Measurements from ENCODE around the gene KDM1A. TPM values are rescaled to one million over a fixed set of nuclear protein-coding genes. Genes with fewer than 3 reads are reported as not detected.

Gene KDM1A
- polyA plus RNA-seq, 6 donors from 2014 or later: 33.9 to 45.8 (median 41.3) TPM

DNA sequence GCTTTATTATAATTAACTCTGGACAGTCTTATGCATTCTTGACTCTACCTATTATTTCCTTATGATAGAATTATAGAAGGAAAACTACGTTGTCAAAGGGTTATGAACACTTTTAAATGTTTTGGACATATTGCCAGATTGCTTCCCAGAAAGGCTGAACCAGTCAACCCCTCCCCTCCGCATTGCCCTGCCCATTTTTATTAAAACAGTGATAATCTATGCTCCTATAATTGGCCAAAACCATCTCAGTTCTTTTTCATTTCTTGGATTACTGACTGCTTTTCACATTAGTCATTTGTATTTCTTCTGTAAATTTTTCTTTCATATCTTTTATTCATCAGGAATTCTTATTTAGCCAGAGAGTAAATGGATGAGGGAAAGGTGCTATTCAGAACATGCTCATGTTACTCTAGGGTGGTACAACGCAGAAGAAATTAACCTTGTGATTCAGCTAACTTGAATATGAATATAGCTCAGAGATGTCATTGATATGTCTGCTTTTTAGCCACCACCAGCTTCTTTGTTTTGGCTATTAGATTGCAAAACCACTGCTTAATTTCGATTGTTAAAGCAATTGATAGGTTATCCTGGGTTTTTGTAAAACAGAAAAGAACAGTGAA is 32.1 kb downstream of the KDM1A start:
- no peak for ATAC-seq (ENCODE audit: low read depth in 2 of 2)
- Mint-ChIP-seq H3K27me3 (no peaks in the 10 kb centered on the region), H3K9me3 (no peaks in the 10 kb centered on the region), H3K36me3 (peaks cover 0 to 25% of the 10 kb centered on the region in 2 donors), H3K4me3 (no peak overlapping the region), H3K4me1 (no peaks in the 10 kb centered on the region), H3K27ac (peak overlapping the region in 1 of 6 donors; percentile 63)
- no peak for DNase-seq

DNA sequence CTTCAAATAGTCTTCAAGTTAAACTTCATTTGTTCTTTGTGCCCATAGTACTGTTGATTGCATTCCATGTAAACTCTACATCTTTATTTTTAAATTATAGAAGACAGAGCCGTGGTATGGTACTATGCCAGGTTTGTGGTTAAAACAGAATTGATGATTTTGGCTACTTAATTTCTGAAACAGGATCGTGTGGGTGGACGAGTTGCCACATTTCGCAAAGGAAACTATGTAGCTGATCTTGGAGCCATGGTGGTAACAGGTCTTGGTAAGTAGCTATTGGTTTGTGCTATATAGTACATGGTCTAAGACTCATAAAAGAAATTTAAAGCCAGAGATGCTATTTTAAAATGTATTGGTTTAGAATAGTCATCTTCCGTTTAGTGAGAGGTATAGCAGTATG is 38.0 kb downstream of the KDM1A start:
- ATAC-seq (ENCODE audit: low read depth in 2 of 2) (no peak), DNase-seq (no peak)
- Mint-ChIP-seq H3K9me3 (no peaks in the 10 kb centered on the region), H3K27me3 (no peaks in the 10 kb centered on the region), H3K4me3 (no peak overlapping the region), H3K27ac (no peak overlapping the region), H3K4me1 (no peaks in the 10 kb centered on the region), H3K36me3 (peaks cover 9 to 38% of the 10 kb centered on the region in 2 donors)

DNA sequence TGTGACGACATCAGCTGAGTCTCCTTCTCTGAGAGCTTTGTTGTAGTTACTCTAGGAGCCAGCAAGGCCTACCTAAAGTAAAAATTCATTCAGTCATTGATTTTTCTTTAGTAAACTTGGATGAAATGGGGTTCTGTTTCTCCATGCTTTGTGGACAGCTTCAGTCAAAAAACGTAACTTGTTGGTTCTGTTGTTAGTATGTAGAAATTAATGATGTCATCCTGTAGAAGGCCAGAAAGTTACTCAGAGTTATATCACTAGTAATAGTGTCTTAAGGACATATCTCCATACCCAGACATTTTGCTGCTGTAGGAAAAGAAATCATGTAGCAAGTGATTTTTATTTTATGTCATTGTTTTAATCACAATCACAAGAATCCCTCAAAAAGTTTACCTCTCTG is 43.0 kb downstream of the KDM1A start:
- H3K27me3 Mint-ChIP-seq: no peaks in the 10 kb centered on the region
- H3K27ac Mint-ChIP-seq: no peak overlapping the region
- H3K36me3 Mint-ChIP-seq: peaks cover 17 to 33% of the 10 kb centered on the region in 2 donors
- no peak overlapping the region for H3K4me3 Mint-ChIP-seq
- no peak for DNase-seq
- ATAC-seq (ENCODE audit: low read depth in 2 of 2): no peak
- no peaks in the 10 kb centered on the region for H3K4me1 Mint-ChIP-seq
- H3K9me3 Mint-ChIP-seq: no peaks in the 10 kb centered on the region

DNA sequence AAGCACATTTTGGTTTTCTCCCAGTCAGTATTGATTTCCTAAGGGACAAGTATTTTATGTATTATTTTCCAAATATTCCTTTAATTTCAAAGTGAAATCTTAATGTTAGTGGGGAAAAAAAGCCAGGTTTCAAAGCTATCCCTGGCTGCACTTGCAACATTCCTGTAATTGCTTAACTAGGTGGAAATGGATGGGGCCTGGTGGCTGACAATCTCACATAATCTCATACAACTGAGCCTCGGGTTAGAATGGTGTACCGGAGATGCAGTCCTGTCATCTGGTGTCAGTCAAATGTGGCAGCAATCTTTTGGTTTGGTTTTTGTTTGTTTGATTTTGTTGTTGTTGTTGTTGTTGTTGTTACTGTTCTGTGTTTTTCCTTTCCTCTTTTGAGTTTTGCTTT is 46.1 kb downstream of the KDM1A start:
- H3K4me3 Mint-ChIP-seq: no peak overlapping the region
- ATAC-seq (ENCODE audit: low read depth in 2 of 2) (no peak), DNase-seq (no peak)
- no peak overlapping the region for H3K27ac Mint-ChIP-seq
- H3K27me3 Mint-ChIP-seq: no peaks in the 10 kb centered on the region
- H3K4me1 Mint-ChIP-seq: no peaks in the 10 kb centered on the region
- no peaks in the 10 kb centered on the region for H3K9me3 Mint-ChIP-seq
- peaks cover 20 to 38% of the 10 kb centered on the region in 2 donors for H3K36me3 Mint-ChIP-seq

DNA sequence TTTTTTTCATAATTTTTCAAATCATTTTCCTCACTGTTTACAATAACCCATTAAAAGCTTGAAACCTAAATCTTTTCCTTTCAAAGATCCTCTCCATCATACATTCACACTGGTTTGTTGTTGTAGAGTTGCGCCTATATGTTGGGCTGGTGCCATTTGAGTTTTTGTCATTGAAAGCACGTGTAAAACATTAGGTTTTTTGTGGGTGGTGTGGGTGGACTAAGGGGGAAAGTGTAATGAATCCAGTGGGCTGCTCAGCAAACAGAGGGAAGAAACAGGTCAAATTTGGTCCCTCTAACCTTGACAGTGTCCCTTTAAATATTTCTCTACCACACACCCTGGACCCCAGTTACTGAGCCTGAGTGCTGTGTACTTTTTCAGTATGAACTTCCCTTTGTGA is 46.8 kb downstream of the KDM1A start:
- Mint-ChIP-seq H3K36me3 (peaks cover 15 to 38% of the 10 kb centered on the region in 2 donors), H3K4me3 (no peak overlapping the region), H3K27ac (no peak overlapping the region)

DNA sequence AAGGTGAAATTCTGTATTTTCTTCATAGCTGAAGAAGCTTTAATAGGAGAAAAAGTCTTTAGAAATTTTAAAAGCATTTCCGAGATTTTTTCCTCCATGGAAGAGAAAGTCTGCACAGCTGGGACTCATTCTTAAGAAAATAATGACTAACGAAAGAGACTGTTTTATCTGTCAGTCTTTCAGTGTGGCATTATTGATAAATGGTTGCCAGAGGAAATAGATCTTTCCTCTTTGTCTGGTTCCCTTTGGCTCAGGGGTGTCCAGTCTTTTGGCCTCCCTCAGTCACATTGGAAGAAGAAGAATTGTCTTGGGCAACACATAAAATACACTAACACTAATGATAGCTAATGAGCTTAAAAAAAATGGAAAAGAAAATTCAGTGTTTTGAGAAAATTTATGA is 49.9 kb downstream of the KDM1A start:
- DNase-seq (no peak), ATAC-seq (ENCODE audit: low read depth in 2 of 2) (no peak)
- Mint-ChIP-seq H3K4me3 (no peak overlapping the region), H3K27me3 (no peaks in the 10 kb centered on the region), H3K27ac (no peak overlapping the region), H3K36me3 (peaks cover 15 to 33% of the 10 kb centered on the region in 2 donors), H3K4me1 (no peaks in the 10 kb centered on the region), H3K9me3 (no peaks in the 10 kb centered on the region)

More for the DNA sequence above, 46.8 kb downstream of the KDM1A start:
- ATAC-seq (ENCODE audit: low read depth in 2 of 2) (no peak), DNase-seq (no peak)
- Mint-ChIP-seq H3K4me1 (no peaks in the 10 kb centered on the region), H3K9me3 (no peaks in the 10 kb centered on the region), H3K27me3 (no peaks in the 10 kb centered on the region)

DNA sequence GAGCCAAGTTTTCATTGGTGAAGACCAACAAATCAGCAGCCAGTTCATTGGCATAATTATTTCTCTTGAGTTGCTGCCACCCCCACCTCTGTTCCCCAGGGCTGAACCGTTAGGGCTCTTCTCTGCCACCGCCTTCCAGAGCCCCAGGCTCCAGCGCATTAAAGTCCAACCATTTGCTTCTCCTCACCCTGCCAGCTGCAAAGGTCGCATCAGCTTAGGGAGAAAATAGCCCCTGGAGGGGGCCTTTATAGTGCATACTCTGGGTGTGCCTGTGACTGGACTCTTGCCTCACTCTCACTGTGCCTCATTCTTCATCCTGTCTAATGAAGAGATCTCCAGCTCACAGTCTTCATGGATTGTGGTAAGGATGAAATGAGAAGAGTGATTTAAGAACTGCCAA is 50.4 kb downstream of the KDM1A start:
- Mint-ChIP-seq H3K9me3 (no peaks in the 10 kb centered on the region), H3K4me3 (no peak overlapping the region), H3K27me3 (no peaks in the 10 kb centered on the region), H3K36me3 (peaks cover 15 to 31% of the 10 kb centered on the region in 2 donors), H3K27ac (peak overlapping the region in 2 of 6 donors; percentile 18 to 70), H3K4me1 (no peaks in the 10 kb centered on the region)
- DNase-seq: no peak
- ATAC-seq (ENCODE audit: low read depth in 2 of 2): no peak

DNA sequence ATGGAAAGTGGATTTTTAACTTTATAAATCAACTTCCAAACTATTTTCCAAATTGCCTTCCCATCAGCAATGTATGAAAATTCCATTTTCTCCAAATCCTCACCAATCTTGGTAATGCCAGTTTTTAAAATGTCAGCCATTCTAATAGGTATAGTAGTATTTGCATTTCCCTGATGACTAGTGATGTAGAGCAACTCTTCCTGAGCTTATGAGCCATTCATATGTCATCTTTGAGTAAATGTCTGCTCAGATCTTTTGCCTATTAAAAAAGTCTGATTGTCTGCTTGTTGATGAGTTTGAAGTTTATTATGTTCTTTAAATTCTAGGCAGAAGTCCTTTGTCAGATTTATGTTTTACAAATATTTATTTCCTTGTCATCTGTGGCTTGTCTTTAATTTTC is 54.7 kb downstream of the KDM1A start:
- Mint-ChIP-seq H3K4me1 (no peaks in the 10 kb centered on the region), H3K27me3 (no peaks in the 10 kb centered on the region), H3K9me3 (no peaks in the 10 kb centered on the region), H3K27ac (peak overlapping the region in 1 of 6 donors; percentile 90), H3K4me3 (no peak overlapping the region), H3K36me3 (peaks cover 15 to 19% of the 10 kb centered on the region in 2 donors)
- DNase-seq: no peak
- no peak for ATAC-seq (ENCODE audit: low read depth in 2 of 2)

DNA sequence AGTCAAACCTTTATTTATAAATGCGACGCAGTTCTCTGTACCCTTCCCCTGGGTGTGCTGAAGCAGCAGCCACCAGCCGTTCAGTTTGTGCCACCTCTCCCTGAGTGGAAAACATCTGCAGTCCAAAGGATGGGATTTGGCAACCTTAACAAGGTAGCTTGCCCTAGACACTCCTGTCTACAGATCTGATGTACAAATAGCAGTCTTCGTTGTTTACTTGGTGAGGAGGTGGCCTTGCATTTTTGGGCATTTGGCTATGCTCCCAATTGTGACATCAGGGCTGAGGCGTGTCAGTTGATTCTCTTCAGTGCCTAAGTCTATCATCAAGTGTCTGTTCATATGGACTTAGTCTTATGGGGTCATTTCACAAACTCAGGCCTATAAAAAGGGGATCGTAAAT is 59.8 kb downstream of the KDM1A start:
- no peaks in the 10 kb centered on the region for H3K9me3 Mint-ChIP-seq
- no peaks in the 10 kb centered on the region for H3K4me1 Mint-ChIP-seq
- H3K36me3 Mint-ChIP-seq: peaks cover 21 to 37% of the 10 kb centered on the region in 2 donors
- DNase-seq (no peak), ATAC-seq (ENCODE audit: low read depth in 2 of 2) (no peak)
- H3K27me3 Mint-ChIP-seq: no peaks in the 10 kb centered on the region
- H3K4me3 Mint-ChIP-seq: no peak overlapping the region
- no peak overlapping the region for H3K27ac Mint-ChIP-seq

DNA sequence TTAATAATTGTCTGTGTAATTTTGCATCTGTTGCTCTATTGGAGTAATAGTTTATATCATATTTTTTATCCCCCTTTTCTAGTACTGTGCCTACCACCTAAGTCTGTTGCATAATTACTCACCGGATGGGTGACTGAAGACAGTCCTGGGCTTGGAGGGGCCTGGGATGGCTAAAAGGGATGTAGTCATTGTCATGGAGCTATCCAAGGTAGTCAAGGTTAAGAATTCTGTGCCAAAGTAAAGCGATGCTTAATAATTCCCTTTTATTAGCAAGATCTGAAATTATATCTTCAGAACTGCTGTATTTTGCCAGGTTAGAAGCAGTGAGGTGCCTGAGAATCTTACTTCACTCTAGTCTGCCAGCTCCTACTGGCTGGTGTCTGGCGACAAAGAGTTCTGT is 61.6 kb downstream of the KDM1A start:
- DNase-seq (no peak), ATAC-seq (ENCODE audit: low read depth in 2 of 2) (no peak)
- H3K4me1 Mint-ChIP-seq: no peaks in the 10 kb centered on the region
- no peaks in the 10 kb centered on the region for H3K27me3 Mint-ChIP-seq
- no peaks in the 10 kb centered on the region for H3K9me3 Mint-ChIP-seq
- no peak overlapping the region for H3K4me3 Mint-ChIP-seq
- peaks cover 21 to 39% of the 10 kb centered on the region in 2 donors for H3K36me3 Mint-ChIP-seq
- peak overlapping the region in 3 of 6 donors; percentile 7 to 57 (median 39) for H3K27ac Mint-ChIP-seq

DNA sequence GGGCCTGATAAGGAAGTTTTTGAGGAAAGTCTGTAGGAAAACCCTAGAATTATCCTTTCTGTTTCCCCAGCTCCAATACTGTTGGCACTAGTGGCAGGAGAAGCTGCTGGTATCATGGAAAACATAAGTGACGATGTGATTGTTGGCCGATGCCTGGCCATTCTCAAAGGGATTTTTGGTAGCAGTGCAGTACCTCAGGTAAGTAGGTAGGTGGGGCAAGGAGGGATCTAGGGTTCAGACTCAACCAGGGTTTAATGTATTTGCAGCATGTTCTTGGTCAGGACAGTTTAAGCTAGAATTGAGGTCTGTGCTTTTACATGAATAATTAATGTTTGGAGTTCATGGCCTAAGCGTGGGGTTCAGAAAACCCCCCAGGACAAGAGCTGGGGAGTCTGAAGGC is 62.1 kb downstream of the KDM1A start:
- Mint-ChIP-seq H3K4me1 (no peaks in the 10 kb centered on the region), H3K27me3 (no peaks in the 10 kb centered on the region), H3K36me3 (peaks cover 21 to 44% of the 10 kb centered on the region in 2 donors), H3K27ac (peak overlapping the region in 1 of 6 donors; percentile 70), H3K4me3 (no peak overlapping the region), H3K9me3 (no peaks in the 10 kb centered on the region)
- ATAC-seq (ENCODE audit: low read depth in 2 of 2) (no peak), DNase-seq (no peak)

DNA sequence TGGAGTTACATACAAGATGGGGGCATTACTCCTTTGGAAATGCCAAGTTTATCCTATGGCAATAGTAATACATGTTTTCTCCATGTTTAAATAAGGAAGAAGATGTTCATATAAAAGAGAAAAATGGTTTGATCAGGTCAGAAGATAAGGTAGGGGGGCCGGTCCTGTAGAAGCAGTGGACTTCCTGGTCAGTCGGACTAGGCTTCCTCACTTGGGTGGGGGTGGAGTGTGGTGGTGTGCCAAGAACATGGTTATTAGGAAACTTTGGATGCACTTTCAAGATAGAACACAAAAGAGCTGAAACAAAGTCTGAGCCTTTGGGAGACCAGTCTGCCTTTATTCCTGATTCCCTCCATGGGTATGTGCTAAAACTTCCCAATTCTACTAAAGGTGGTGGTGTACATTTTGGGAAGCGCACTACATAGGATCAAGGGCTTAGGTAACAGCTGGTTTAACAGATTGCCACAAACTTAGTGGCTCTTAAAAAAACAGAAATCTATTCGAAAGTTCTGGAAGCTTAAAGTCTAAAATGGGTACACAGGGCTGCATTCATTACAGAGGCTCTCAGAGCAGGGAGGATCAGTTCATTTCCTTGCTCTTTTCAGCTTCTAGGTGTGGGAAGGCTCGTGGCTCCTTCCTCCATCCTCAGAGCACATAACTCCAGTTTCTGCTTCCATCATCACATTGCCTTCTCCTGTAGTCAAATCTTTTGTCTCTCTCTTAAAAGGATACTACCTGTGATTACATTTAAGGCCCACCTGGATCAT is 64.6 kb downstream of the KDM1A start:
- ATAC-seq (ENCODE audit: low read depth in 2 of 2): no peak
- Mint-ChIP-seq H3K27me3 (no peaks in the 10 kb centered on the region), H3K36me3 (peaks cover 17 to 50% of the 10 kb centered on the region in 2 donors), H3K4me1 (no peaks in the 10 kb centered on the region), H3K27ac (peak overlapping the region in 3 of 6 donors; percentile 16 to 50 (median 33)), H3K4me3 (no peak overlapping the region), H3K9me3 (no peaks in the 10 kb centered on the region)
- DNase-seq: no peak

DNA sequence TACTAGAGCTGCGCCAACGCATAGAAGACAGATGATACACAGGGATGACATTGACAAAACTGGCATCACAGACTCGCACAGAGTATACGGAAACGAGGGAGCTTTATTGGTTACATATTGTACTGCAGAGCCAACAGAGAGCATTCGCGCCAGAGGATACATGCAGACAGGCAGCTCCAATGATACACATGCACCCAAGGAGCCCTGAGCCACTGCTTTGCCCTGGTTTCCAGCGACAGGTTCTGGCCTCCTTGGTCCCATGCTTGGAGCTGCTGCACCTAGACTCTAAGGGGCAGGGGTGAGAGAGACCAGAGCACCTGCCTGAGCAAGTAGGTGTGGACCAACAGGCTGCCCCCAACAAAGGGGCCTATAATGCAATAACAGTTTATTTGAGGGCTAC is 65.6 kb downstream of the KDM1A start:
- Mint-ChIP-seq H3K9me3 (no peaks in the 10 kb centered on the region), H3K27ac (no peak overlapping the region), H3K36me3 (peaks cover 10 to 42% of the 10 kb centered on the region in 2 donors), H3K4me3 (no peak overlapping the region), H3K27me3 (no peaks in the 10 kb centered on the region), H3K4me1 (no peaks in the 10 kb centered on the region)
- ATAC-seq (ENCODE audit: low read depth in 2 of 2) (no peak), DNase-seq (no peak)

DNA sequence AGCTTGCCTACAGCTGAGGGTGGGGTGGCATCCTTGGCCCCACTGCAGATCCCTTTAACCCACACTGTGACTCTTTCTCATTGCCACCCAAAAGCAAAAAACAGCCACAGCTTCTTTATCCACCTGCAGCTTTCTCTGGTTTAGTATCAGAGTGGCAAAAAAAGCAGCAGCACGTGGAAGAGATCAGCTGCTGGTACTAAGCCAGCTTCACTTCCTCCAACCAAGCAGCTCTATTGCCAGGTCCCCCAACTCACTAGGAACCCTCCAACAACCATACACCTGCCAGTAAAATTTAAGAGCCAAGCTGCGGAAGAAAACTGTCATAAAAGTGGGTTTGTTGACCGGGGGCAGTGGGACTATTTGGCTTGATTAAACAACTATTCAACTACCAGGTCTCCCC is 66.4 kb downstream of the KDM1A start:
- DNase-seq (no peak), ATAC-seq (ENCODE audit: low read depth in 2 of 2) (no peak)
- H3K9me3 Mint-ChIP-seq: no peaks in the 10 kb centered on the region
- H3K27ac Mint-ChIP-seq: peak overlapping the region in 2 of 6 donors; percentile 16 to 80
- H3K4me3 Mint-ChIP-seq: no peak overlapping the region
- peaks cover 2 to 35% of the 10 kb centered on the region in 2 donors for H3K36me3 Mint-ChIP-seq
- no peaks in the 10 kb centered on the region for H3K27me3 Mint-ChIP-seq
- H3K4me1 Mint-ChIP-seq: no peaks in the 10 kb centered on the region
